Astrocyte (in vitro differentiated cells and primary cell): ENCODE measurements around the gene PRIMPOL. TPM values are rescaled to one million over a fixed set of nuclear protein-coding genes. Genes with fewer than 3 reads are reported as not detected.

Source experiments
- DNase-seq: peaks from one replicate; pipeline ENCODE4 v3.0.0-alpha.2; 2010; ENCODE audit warnings: low read depth
- FAIRE-seq: peaks from 2 replicates; lab custom pipeline; 2011; peaks lifted over from hg19 to GRCh38; lab: Jason Lieb, UNC
- H2AFZ ChIP-seq: 2 replicates; pipeline ENCODE4 v1.6.0; 2012; ENCODE audit warnings: low read depth, low read length, inconsistent platforms
- H3K27ac ChIP-seq: 2 replicates; pipeline ENCODE4 v1.5.1; 2011; ENCODE audit warnings: low read depth, low read length, inconsistent platforms
- H3K27me3 ChIP-seq: 2 replicates; pipeline ENCODE4 v1.6.0; 2011; ENCODE audit warnings: low read length, inconsistent platforms; ENCODE audit not compliant: insufficient read depth
- H3K36me3 ChIP-seq: 2 replicates; pipeline ENCODE4 v1.5.1; 2011; ENCODE audit warnings: low read length, inconsistent platforms; ENCODE audit not compliant: insufficient read depth
- H3K4me1 ChIP-seq: 2 replicates; pipeline ENCODE4 v1.5.1; 2011; ENCODE audit warnings: low read length, inconsistent platforms; ENCODE audit not compliant: insufficient read depth
- H3K4me2 ChIP-seq: 2 replicates; pipeline ENCODE4 v1.6.0; 2012; ENCODE audit warnings: low read length, inconsistent platforms
- H3K4me3 ChIP-seq: 2 replicates; pipeline ENCODE4 v1.5.1; 2011; ENCODE audit warnings: low read depth, mild to moderate bottlenecking, low read length, inconsistent platforms; ENCODE audit not compliant: insufficient read depth
- H3K79me2 ChIP-seq: 2 replicates; pipeline ENCODE4 v1.6.0; 2012; ENCODE audit warnings: mild to moderate bottlenecking, low read length, inconsistent platforms; ENCODE audit not compliant: insufficient read depth
- H3K9ac ChIP-seq: 2 replicates; pipeline ENCODE4 v1.6.0; 2012; ENCODE audit warnings: mild to moderate bottlenecking, low read length, inconsistent platforms
- H3K9me3 ChIP-seq: 2 replicates; pipeline ENCODE4 v1.5.1; 2012; ENCODE audit warnings: low read depth, mild to moderate bottlenecking, low read length, inconsistent platforms; ENCODE audit not compliant: insufficient read depth
- H4K20me1 ChIP-seq: 2 replicates; pipeline ENCODE4 v1.6.0; 2012; ENCODE audit warnings: low read length, inconsistent platforms; ENCODE audit not compliant: insufficient read depth
- H3K27ac Mint-ChIP-seq: one replicate; pipeline ENCODE4 v1.8.0; 2021; ENCODE audit warnings: mild to moderate bottlenecking, mixed read lengths; ENCODE audit not compliant: unreplicated experiment
- H3K27me3 Mint-ChIP-seq: one replicate; pipeline ENCODE4 v1.8.0; 2021; ENCODE audit warnings: low read depth, mixed read lengths; ENCODE audit not compliant: unreplicated experiment
- H3K36me3 Mint-ChIP-seq: one replicate; pipeline ENCODE4 v1.8.0; 2021; ENCODE audit warnings: low read depth, mixed read lengths; ENCODE audit not compliant: unreplicated experiment
- H3K4me1 Mint-ChIP-seq: one replicate; pipeline ENCODE4 v1.8.0; 2021; ENCODE audit warnings: low read depth, mixed read lengths; ENCODE audit not compliant: unreplicated experiment
- H3K4me3 Mint-ChIP-seq: one replicate; pipeline ENCODE4 v1.8.0; 2021; ENCODE audit warnings: mild to moderate bottlenecking, moderate library complexity, mixed read lengths; ENCODE audit not compliant: unreplicated experiment
- H3K9me3 Mint-ChIP-seq: one replicate; pipeline ENCODE4 v1.8.0; 2021; ENCODE audit warnings: mild to moderate bottlenecking, mixed read lengths; ENCODE audit not compliant: unreplicated experiment
- EZH2 ChIP-seq: IDR thresholded peaks from 2 replicates; pipeline ENCODE4 v1.6.1; 2012; ENCODE audit warnings: mild to moderate bottlenecking, low read length, inconsistent platforms; ENCODE audit not compliant: insufficient read depth
- total RNA-seq: library from RNA; stranded (reverse); gene quantifications from 2 replicates; pipeline ENCODE4 v1.2.1, GENCODE V29; 2021
- TF ChIP-seq, protein P1 (sequence below): IDR thresholded peaks from 2 replicates; pipeline ENCODE4 v1.5.1; 2011; ENCODE audit warnings: low read depth, mild to moderate bottlenecking, inconsistent platforms, low read length, moderate library complexity; ENCODE audit not compliant: insufficient read depth

The PRIMPOL gene
- total RNA-seq, 1 donor from 2014 or later, result 6.5 TPM

DNA sequence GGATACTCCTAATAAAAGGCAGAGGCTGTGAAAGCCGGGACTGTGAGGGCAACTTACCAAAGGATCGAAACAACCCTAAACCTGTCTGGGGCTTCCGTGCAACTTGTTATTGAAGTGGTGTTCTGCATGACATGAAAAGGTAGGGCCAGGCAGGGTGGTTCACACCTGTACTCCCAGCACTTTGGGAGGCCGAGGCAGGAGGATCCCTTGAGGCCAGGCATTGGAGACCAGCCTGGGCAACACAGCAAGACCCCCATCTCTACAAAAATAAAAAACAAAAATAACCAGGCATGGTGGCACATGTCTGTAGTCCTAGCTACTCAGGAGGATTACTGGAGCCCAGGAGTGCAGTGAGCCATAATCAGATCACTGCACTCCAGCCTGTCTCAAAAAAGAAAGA, 12.6 kb upstream of the PRIMPOL start:
- Mint-ChIP-seq H3K36me3 (peaks cover 22% of the 10 kb centered on the region), H3K4me1 (no peaks in the 10 kb centered on the region), H3K27ac (no peak overlapping the region), H3K27me3 (no peaks in the 10 kb centered on the region), H3K4me3 (no peak overlapping the region), H3K9me3 (no peaks in the 10 kb centered on the region)
- no peak overlapping the region for H3K4me3 ChIP-seq
- TF ChIP-seq, protein P1, sequence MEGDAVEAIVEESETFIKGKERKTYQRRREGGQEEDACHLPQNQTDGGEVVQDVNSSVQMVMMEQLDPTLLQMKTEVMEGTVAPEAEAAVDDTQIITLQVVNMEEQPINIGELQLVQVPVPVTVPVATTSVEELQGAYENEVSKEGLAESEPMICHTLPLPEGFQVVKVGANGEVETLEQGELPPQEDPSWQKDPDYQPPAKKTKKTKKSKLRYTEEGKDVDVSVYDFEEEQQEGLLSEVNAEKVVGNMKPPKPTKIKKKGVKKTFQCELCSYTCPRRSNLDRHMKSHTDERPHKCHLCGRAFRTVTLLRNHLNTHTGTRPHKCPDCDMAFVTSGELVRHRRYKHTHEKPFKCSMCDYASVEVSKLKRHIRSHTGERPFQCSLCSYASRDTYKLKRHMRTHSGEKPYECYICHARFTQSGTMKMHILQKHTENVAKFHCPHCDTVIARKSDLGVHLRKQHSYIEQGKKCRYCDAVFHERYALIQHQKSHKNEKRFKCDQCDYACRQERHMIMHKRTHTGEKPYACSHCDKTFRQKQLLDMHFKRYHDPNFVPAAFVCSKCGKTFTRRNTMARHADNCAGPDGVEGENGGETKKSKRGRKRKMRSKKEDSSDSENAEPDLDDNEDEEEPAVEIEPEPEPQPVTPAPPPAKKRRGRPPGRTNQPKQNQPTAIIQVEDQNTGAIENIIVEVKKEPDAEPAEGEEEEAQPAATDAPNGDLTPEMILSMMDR, result no peak
- no peak for TF ChIP-seq EZH2
- FAIRE-seq, result no peak
- peaks cover 46% of the 10 kb centered on the region for H3K79me2 ChIP-seq
- H3K9ac ChIP-seq, result no peak overlapping the region
- H4K20me1 ChIP-seq, result peaks cover 36% of the 10 kb centered on the region
- H3K36me3 ChIP-seq, result peaks cover 55% of the 10 kb centered on the region
- H3K27me3 ChIP-seq, result no peaks in the 10 kb centered on the region
- no peaks in the 10 kb centered on the region for H3K9me3 ChIP-seq
- no peak overlapping the region for H3K27ac ChIP-seq
- no peak overlapping the region for H2AFZ ChIP-seq
- H3K4me2 ChIP-seq, result no peak overlapping the region
- no peaks in the 10 kb centered on the region for H3K4me1 ChIP-seq
- no peak for DNase-seq

DNA sequence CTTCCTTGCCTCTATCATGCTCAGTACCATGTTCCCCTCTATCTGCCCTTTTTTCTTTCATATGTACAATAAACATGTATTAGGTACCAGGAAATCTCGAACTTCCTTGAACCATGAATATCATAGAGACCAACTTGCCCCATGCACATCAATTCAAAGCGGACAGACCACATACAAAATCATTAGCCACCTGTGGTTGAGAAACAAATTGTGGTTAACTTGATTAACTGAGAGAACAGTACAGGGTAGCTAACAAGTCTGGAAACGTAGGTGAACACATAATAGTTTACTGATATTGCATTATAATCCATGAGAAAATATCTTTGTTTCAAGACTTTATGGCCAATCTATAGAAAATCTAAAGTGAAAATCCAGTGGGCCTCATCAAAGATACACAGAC, 8.5 kb upstream of the PRIMPOL start:
- Histone ChIP-seq H3K27ac (no peak overlapping the region), H4K20me1 (peaks cover 33% of the 10 kb centered on the region), H2AFZ (no peak overlapping the region), H3K4me2 (no peak overlapping the region), H3K36me3 (peaks cover 32% of the 10 kb centered on the region), H3K79me2 (peaks cover 72% of the 10 kb centered on the region), H3K9me3 (no peaks in the 10 kb centered on the region), H3K9ac (no peak overlapping the region), H3K4me1 (peaks cover 10% of the 10 kb centered on the region), H3K27me3 (no peaks in the 10 kb centered on the region), H3K4me3 (no peak overlapping the region)
- Mint-ChIP-seq H3K27me3 (no peaks in the 10 kb centered on the region), H3K9me3 (no peaks in the 10 kb centered on the region), H3K4me1 (peaks cover 9% of the 10 kb centered on the region), H3K36me3 (peaks cover 16% of the 10 kb centered on the region), H3K4me3 (no peak overlapping the region), H3K27ac (no peak overlapping the region)
- no peak for DNase-seq
- no peak for FAIRE-seq
- no peak for TF ChIP-seq EZH2
- TF ChIP-seq, protein P1, result no peak

DNA sequence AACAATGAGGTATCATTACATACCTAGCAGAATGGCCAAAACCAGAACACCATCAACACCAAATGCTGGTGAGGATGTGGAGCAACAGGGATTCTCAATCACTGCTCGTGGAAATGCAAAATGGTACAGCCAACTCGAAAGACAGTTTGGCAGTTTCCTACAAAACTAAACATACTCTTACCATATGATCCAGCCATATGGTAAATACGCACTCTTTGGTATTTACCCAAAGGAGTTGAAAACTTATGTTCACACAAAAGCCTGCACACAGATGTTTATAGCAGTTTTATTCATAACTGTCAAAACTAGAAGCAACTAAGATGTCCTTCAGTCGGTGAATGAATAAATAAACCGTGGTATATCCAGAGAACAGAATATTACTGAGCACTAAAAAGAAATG, 8.1 kb upstream of the PRIMPOL start:
- no peak for FAIRE-seq
- H3K4me2 ChIP-seq, result no peak overlapping the region
- Mint-ChIP-seq H3K4me3 (no peak overlapping the region), H3K36me3 (peaks cover 15% of the 10 kb centered on the region), H3K27me3 (no peaks in the 10 kb centered on the region), H3K9me3 (no peaks in the 10 kb centered on the region), H3K4me1 (peaks cover 13% of the 10 kb centered on the region), H3K27ac (no peak overlapping the region)
- no peak overlapping the region for H3K27ac ChIP-seq
- H3K36me3 ChIP-seq, result peaks cover 28% of the 10 kb centered on the region
- no peaks in the 10 kb centered on the region for H3K27me3 ChIP-seq
- TF ChIP-seq, protein P1, result no peak
- TF ChIP-seq EZH2, result no peak
- H3K4me3 ChIP-seq, result no peak overlapping the region
- peaks cover 10% of the 10 kb centered on the region for H3K4me1 ChIP-seq
- no peaks in the 10 kb centered on the region for H3K9me3 ChIP-seq
- no peak overlapping the region for H2AFZ ChIP-seq
- peaks cover 76% of the 10 kb centered on the region for H3K79me2 ChIP-seq
- DNase-seq, result no peak
- no peak overlapping the region for H3K9ac ChIP-seq
- peaks cover 29% of the 10 kb centered on the region for H4K20me1 ChIP-seq
